Stimulated activated CD4-positive, alpha-beta T cell treated with anti-CD3 and anti-CD28 coated beads, TNF-alpha, amount 100 ng/mL, for 4 hours (primary cell): ENCODE data around the gene GOLGB1.

ENCODE experiments used
- DNase-seq, 3 experiments: peaks; one replicate each; pipeline ENCODE4 v3.0.0-alpha.2; 2020; ENCODE audit warnings: low read depth in 3 of 3

Gene GOLGB1

GRCh38 chr3:121630355-121630754 lies 119.2 kb downstream of the GOLGB1 start:
- no peak for DNase-seq

- DNase-seq: no peak
These were observed 119.9 kb downstream of the GOLGB1 start for GRCh38 chr3:121629601-121630000.

GRCh38 chr3:121627622-121628021 lies 121.9 kb downstream of the GOLGB1 start:
- no peak for DNase-seq

- no peak for DNase-seq
These were observed 122.3 kb downstream of the GOLGB1 start for GRCh38 chr3:121627211-121627610.

- no peak for DNase-seq
These were observed 123.0 kb downstream of the GOLGB1 start for GRCh38 chr3:121626495-121626894.

- DNase-seq: no peak
These were observed 125.2 kb downstream of the GOLGB1 start for GRCh38 chr3:121624147-121624899.

GRCh38 chr3:121621491-121621890 lies 128.1 kb downstream of the GOLGB1 start:
- DNase-seq: no peak

- no peak for DNase-seq
These were observed 129.8 kb downstream of the GOLGB1 start for GRCh38 chr3:121619691-121620090.
